Left lung (tissue), 10 donors: ENCODE measurements around the gene POU2F3. TPM values are rescaled to one million over a fixed set of nuclear protein-coding genes. Genes with fewer than 3 reads are reported as not detected.

Experiments
- ATAC-seq: fragments of 200-7000 bp; cut with Tn5 transposase; one replicate; pipeline ENCODE4 v1.9.1; 2020; ENCODE audit warnings: moderate library complexity
- DNase-seq, 4 donors: peaks; one replicate each; pipeline ENCODE4 v3.0.0-alpha.2; 2013 to 2020
- H3K27ac ChIP-seq, 2 donors: fragments of 200-600 bp; sonication (generic) in 1 of 2; one replicate each; pipeline versions ENCODE4 v1.5.0 to v1.8.0; 2020 to 2021
- H3K27me3 ChIP-seq, 2 donors: fragments of 200-600 bp; sonication (generic) in 1 of 2; one replicate each; pipeline versions ENCODE4 v1.5.0 to v1.8.0; 2020 to 2021
- H3K36me3 ChIP-seq, 2 donors: fragments of 200-600 bp; sonication (generic) in 1 of 2; one replicate each; pipeline versions ENCODE4 v1.5.0 to v1.8.0; 2020 to 2021
- H3K4me1 ChIP-seq, 2 donors: fragments of 200-600 bp; one replicate each; pipeline ENCODE4 v1.8.0; 2021
- H3K4me3 ChIP-seq, 2 donors: fragments of 200-600 bp; sonication (generic) in 1 of 2; one replicate each; pipeline versions ENCODE4 v1.5.0 to v1.8.0; 2020 to 2021; ENCODE audit warnings: mild to moderate bottlenecking in 1 of 2
- H3K9me3 ChIP-seq, 2 donors: fragments of 200-600 bp; sonication (generic) in 1 of 2; one replicate each; pipeline versions ENCODE4 v1.5.0 to v1.8.0; 2020 to 2021
- intact Hi-C, 2 donors: fragments of 100-400 bp; cut with DNase I; formaldehyde crosslinking; loops; one replicate each; pipeline versions ENCODE4 v1.11.2 to v1.14.2; 2022
- polyA plus RNA-seq, 6 donors: library from polyadenylated mRNA; unstranded; fragments of 120-200 nt; gene quantifications; one replicate each; pipeline ENCODE4 v1.2.1, GENCODE V29; 2013; ENCODE audit not compliant: insufficient read length in 6 of 6
- total RNA-seq, 2 donors: library from RNA; stranded (reverse); fragmentation: NEBNext Ultra II Directional; extraction: Animal tissue kit (Norgen Biotek cat#: 25700); gene quantifications; one replicate each; pipeline ENCODE4 v1.2.1, GENCODE V29; 2021
- TF ChIP-seq, protein P1 (sequence below), 2 donors: fragments of 200-600 bp; sonication (generic) in 1 of 2; IDR thresholded peaks; one replicate each; pipeline versions ENCODE4 v1.5.0 to v1.8.0; 2021; ENCODE audit warnings: antibody characterized with exemption in 2 of 2
- donor health status: DM: no; HTN: yes; CAD: no.
- donor health status: DM: no; HTN: no; CAD: no.

The POU2F3 gene
- total and polyA plus RNA-seq, 8 donors: 0.63 to 3.3 (median 1.1) TPM

GRCh38 chr11:120358729-120359128, 118.8 kb downstream of the POU2F3 start:
- Histone ChIP-seq H3K9me3 (no peaks in the 10 kb centered on the region), H3K36me3 (no peaks in the 10 kb centered on the region), H3K4me3 (no peak overlapping the region), H3K27ac (no peak overlapping the region), H3K4me1 (peaks cover 0 to 9% of the 10 kb centered on the region in 2 donors), H3K27me3 (peaks cover 0 to 55% of the 10 kb centered on the region in 2 donors)
- no peak for DNase-seq
- TF ChIP-seq, protein P1, sequence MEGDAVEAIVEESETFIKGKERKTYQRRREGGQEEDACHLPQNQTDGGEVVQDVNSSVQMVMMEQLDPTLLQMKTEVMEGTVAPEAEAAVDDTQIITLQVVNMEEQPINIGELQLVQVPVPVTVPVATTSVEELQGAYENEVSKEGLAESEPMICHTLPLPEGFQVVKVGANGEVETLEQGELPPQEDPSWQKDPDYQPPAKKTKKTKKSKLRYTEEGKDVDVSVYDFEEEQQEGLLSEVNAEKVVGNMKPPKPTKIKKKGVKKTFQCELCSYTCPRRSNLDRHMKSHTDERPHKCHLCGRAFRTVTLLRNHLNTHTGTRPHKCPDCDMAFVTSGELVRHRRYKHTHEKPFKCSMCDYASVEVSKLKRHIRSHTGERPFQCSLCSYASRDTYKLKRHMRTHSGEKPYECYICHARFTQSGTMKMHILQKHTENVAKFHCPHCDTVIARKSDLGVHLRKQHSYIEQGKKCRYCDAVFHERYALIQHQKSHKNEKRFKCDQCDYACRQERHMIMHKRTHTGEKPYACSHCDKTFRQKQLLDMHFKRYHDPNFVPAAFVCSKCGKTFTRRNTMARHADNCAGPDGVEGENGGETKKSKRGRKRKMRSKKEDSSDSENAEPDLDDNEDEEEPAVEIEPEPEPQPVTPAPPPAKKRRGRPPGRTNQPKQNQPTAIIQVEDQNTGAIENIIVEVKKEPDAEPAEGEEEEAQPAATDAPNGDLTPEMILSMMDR (IDR thresholded peaks at IDR 0.05): no peak
- ATAC-seq: no peak
- intact Hi-C loops: no loop called here

DNA sequence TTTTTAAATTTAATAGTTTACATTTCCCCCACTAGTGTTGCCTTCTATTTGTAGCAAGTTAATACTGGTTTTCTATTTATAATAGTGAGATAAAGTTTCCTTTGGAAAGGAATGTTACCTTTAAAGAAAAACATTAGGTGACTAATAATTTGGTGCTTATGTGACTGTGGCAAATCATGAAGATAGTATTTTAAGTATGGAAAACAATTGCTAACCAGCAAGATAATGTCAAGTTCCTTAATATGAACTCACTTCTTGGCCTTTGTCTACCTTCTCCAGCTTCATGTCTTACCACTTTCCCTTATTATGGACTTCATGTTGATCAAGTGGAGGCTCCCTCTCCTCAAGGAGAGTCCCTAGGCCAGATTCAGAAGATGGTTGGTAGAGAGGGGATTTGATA, 123.5 kb downstream of the POU2F3 start:
- no peak for ATAC-seq
- no peak for DNase-seq
- Histone ChIP-seq H3K27me3 (peaks cover 0 to 18% of the 10 kb centered on the region in 2 donors), H3K4me1 (peaks cover 0 to 5% of the 10 kb centered on the region in 2 donors), H3K4me3 (no peak overlapping the region), H3K36me3 (no peaks in the 10 kb centered on the region), H3K27ac (no peak overlapping the region), H3K9me3 (no peaks in the 10 kb centered on the region)
- intact Hi-C loops: no loop called here
- TF ChIP-seq, protein P1 (IDR thresholded peaks at IDR 0.05): no peak

- Histone ChIP-seq H3K4me3 (no peak overlapping the region), H3K27me3 (peaks cover 0 to 8% of the 10 kb centered on the region in 2 donors), H3K36me3 (no peaks in the 10 kb centered on the region), H3K9me3 (no peaks in the 10 kb centered on the region), H3K4me1 (peaks cover 0 to 5% of the 10 kb centered on the region in 2 donors), H3K27ac (no peak overlapping the region)
- DNase-seq (no peak), ATAC-seq (no peak)
- intact Hi-C loops: no loop called here
- TF ChIP-seq, protein P1 (IDR thresholded peaks at IDR 0.05): no peak
Measured at GRCh38 chr11:120365512-120365911, 125.6 kb downstream of the POU2F3 start.

Other genes starting within 250 kb of the POU2F3 start
- 1 to 10 TPM; 2.3 to 5.4 TPM for gene TRIM29, start 102.0 kb upstream of the POU2F3 start, total RNA-seq
- gene TRIM29, start 102.0 kb upstream of the POU2F3 start, polyA plus RNA-seq: under 1 TPM; 0.18 to 0.85 (median 0.35) TPM
- 10 to 100 TPM; 29.1 to 31.9 TPM for gene OAF, start 29.1 kb upstream of the POU2F3 start, total RNA-seq
- 10 to 100 TPM; 19.5 to 38.0 (median 25.5) TPM for gene OAF, start 29.1 kb upstream of the POU2F3 start, polyA plus RNA-seq
- 1 to 10 TPM; 5.2 to 6.9 TPM for gene TLCD5, start 85.2 kb downstream of the POU2F3 start, total RNA-seq
- gene TLCD5, start 85.2 kb downstream of the POU2F3 start, polyA plus RNA-seq: 10 to 100 TPM; 16.3 to 19.0 (median 17.6) TPM
- gene ARHGEF12, start 96.3 kb downstream of the POU2F3 start, total RNA-seq: 100 to 1,000 TPM; 101 to 109 TPM
- 100 to 1,000 TPM in 2 of 6 donors, 10 to 100 TPM in 4; 91.4 to 108 (median 97.4) TPM for gene ARHGEF12, start 96.3 kb downstream of the POU2F3 start, polyA plus RNA-seq